Natural killer cell (primary cell): Measurements from ENCODE around the gene NSD1. TPM values are rescaled to one million over a fixed set of nuclear protein-coding genes. Genes with fewer than 3 reads are reported as not detected.

Source experiments
- ATAC-seq, 3 donors: fragments of 150-1000 bp in 2 of 3; fragments of 200-7000 bp in 1 of 3; cut with Tn5 transposase; 1 replicate in 1 of 3; 2 replicates in 2 of 3; pipeline ENCODE4 v1.10.0; 2021; ENCODE audit warnings: mild to moderate bottlenecking in 2 of 3, moderate library complexity in 2 of 3
- DNase-seq, 2 donors: peaks; one replicate each; pipeline versions ENCODE4 v3.0.0 to v3.0.0-alpha.2; 2013 to 2021; ENCODE audit warnings: mixed read lengths in 1 of 2
- H3K27ac ChIP-seq: one replicate; pipeline ENCODE4 v1.5.1; 2013; ENCODE audit warnings: mild to moderate bottlenecking, low read length
- H3K27me3 ChIP-seq: one replicate; pipeline ENCODE4 v1.6.1; 2013; ENCODE audit warnings: low read length; ENCODE audit not compliant: control insufficient read depth, insufficient read depth
- H3K36me3 ChIP-seq: one replicate; pipeline ENCODE4 v1.6.1; 2013; ENCODE audit warnings: low read length; ENCODE audit not compliant: control insufficient read depth, insufficient read depth
- H3K4me1 ChIP-seq: one replicate; pipeline ENCODE4 v1.6.1; 2013; ENCODE audit warnings: low read length; ENCODE audit not compliant: control insufficient read depth, insufficient read depth
- H3K4me3 ChIP-seq: one replicate; pipeline ENCODE4 v1.5.1; 2013; ENCODE audit warnings: low read length
- H3K9me3 ChIP-seq: one replicate; pipeline ENCODE4 v1.6.1; 2013; ENCODE audit warnings: low read length; ENCODE audit not compliant: control insufficient read depth, insufficient read depth
- H3K27ac Mint-ChIP-seq, 2 donors: one replicate each; pipeline ENCODE4 v1.8.0; 2022; ENCODE audit warnings: mild to moderate bottlenecking in 2 of 2, mixed read lengths in 2 of 2, moderate library complexity in 1 of 2
- H3K27me3 Mint-ChIP-seq, 2 donors: one replicate each; pipeline ENCODE4 v1.8.0; 2022; ENCODE audit warnings: low read depth in 2 of 2, mixed read lengths in 2 of 2
- H3K36me3 Mint-ChIP-seq: one replicate; pipeline ENCODE4 v1.8.0; 2022; ENCODE audit warnings: mixed read lengths
- H3K4me1 Mint-ChIP-seq, 2 donors: one replicate each; pipeline ENCODE4 v1.8.0; 2022; ENCODE audit warnings: mixed read lengths in 2 of 2
- H3K4me3 Mint-ChIP-seq: one replicate; pipeline ENCODE4 v1.8.0; 2022; ENCODE audit warnings: mild to moderate bottlenecking, moderate library complexity, mixed read lengths
- H3K9me3 Mint-ChIP-seq, 2 donors: one replicate each; pipeline ENCODE4 v1.8.0; 2022; ENCODE audit warnings: mixed read lengths in 2 of 2
- CTCF ChIP-seq: fragments of 200-600 bp; IDR thresholded peaks from one replicate; pipeline ENCODE4 v1.8.0; 2022; ENCODE audit warnings: antibody characterized with exemption
- WGBS: methylation state at CpG from one replicate; pipeline ENCODE4 v1.1.7; 2013; ENCODE audit warnings: missing lambda C conversion rate; ENCODE audit not compliant: insufficient coverage; 5-methylcytosine and 5-hydroxymethylcytosine counted together
- intact Hi-C: fragments of 100-400 bp; cut with micrococcal nuclease; formaldehyde crosslinking; loops from one replicate; pipeline ENCODE4 v1.14.2; 2022
- total RNA-seq, 4 donors: library from RNA; stranded (reverse); fragments of 120-200 nt in 1 of 4; gene quantifications; one replicate each; pipeline versions ENCODE4 v1.2.3 to v1.2.4, GENCODE V29; 2013 to 2022

NSD1 gene
- total RNA-seq, 3 donors from 2014 or later (not counting 1 experiment from before 2014, with no cell fraction given): 117 to 147 (median 143) TPM

GRCh38 chr5:177225798-177226197 is 92.2 kb downstream of the NSD1 start:
- Histone ChIP-seq H3K27ac (no peak overlapping the region), H3K4me1 (no peaks in the 10 kb centered on the region), H3K9me3 (no peaks in the 10 kb centered on the region), H3K36me3 (peaks cover 11% of the 10 kb centered on the region), H3K4me3 (no peak overlapping the region), H3K27me3 (no peaks in the 10 kb centered on the region)
- ATAC-seq (no peak), DNase-seq (no peak)
- Mint-ChIP-seq H3K27ac (no peak overlapping the region), H3K4me3 (no peak overlapping the region), H3K4me1 (peaks cover 31 to 37% of the 10 kb centered on the region in 2 donors), H3K9me3 (no peaks in the 10 kb centered on the region), H3K36me3 (no peaks in the 10 kb centered on the region), H3K27me3 (no peaks in the 10 kb centered on the region)
- no peak for TF ChIP-seq CTCF
- 100% methylated on average over 2 of the region's 4 CpGs for WGBS
- intact Hi-C loops: no loop called here

DNA sequence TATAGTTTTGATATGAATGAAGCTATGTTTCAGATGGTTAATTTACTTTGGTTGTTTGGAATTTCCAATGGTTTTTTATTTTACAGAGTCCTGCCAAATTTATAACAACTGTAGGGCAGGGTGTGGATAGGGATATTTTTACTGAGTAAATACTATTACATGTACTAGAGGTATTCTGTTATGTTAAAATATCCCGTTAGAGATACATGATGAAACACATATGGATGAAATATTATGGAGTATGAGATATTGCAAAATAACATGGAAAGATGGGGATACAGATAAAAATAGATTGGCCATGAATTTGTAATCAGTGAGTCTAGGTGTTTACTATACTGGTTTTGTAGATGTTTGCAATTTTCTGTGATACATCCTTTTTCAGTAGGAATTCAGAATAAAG is 93.3 kb downstream of the NSD1 start:
- Mint-ChIP-seq H3K4me3 (no peak overlapping the region), H3K27ac (peak overlapping the region in 1 of 2 donors; percentile 14)

GRCh38 chr5:177228751-177229150 is 95.2 kb downstream of the NSD1 start:
- no peak for ATAC-seq
- intact Hi-C loops: no loop called here
- Mint-ChIP-seq H3K9me3 (no peaks in the 10 kb centered on the region), H3K27me3 (no peaks in the 10 kb centered on the region), H3K36me3 (no peaks in the 10 kb centered on the region), H3K4me3 (no peak overlapping the region), H3K4me1 (peaks cover 25 to 35% of the 10 kb centered on the region in 2 donors), H3K27ac (no peak overlapping the region)
- TF ChIP-seq CTCF: no peak
- no peak overlapping the region for H3K4me3 ChIP-seq
- no peak overlapping the region for H3K27ac ChIP-seq
- no peaks in the 10 kb centered on the region for H3K27me3 ChIP-seq
- 100% methylated on average over 1 of the region's 3 CpGs for WGBS
- peaks cover 7% of the 10 kb centered on the region for H3K36me3 ChIP-seq
- H3K4me1 ChIP-seq: no peaks in the 10 kb centered on the region
- DNase-seq: no peak
- no peaks in the 10 kb centered on the region for H3K9me3 ChIP-seq

More for the DNA sequence above, 93.3 kb downstream of the NSD1 start:
- peaks cover 25 to 27% of the 10 kb centered on the region in 2 donors for H3K4me1 Mint-ChIP-seq
- no peak overlapping the region for H3K27ac ChIP-seq
- H3K27me3 Mint-ChIP-seq: no peaks in the 10 kb centered on the region
- no peaks in the 10 kb centered on the region for H3K4me1 ChIP-seq
- no peaks in the 10 kb centered on the region for H3K9me3 ChIP-seq
- no peak for ATAC-seq
- no peaks in the 10 kb centered on the region for H3K36me3 Mint-ChIP-seq
- TF ChIP-seq CTCF: no peak
- intact Hi-C loops: no loop called here
- no peak for DNase-seq
- H3K4me3 ChIP-seq: no peak overlapping the region
- H3K27me3 ChIP-seq: no peaks in the 10 kb centered on the region
- peaks cover 11% of the 10 kb centered on the region for H3K36me3 ChIP-seq
- WGBS: 100% methylated on average over 1 of the region's 1 CpG
- H3K9me3 Mint-ChIP-seq: no peaks in the 10 kb centered on the region

DNA sequence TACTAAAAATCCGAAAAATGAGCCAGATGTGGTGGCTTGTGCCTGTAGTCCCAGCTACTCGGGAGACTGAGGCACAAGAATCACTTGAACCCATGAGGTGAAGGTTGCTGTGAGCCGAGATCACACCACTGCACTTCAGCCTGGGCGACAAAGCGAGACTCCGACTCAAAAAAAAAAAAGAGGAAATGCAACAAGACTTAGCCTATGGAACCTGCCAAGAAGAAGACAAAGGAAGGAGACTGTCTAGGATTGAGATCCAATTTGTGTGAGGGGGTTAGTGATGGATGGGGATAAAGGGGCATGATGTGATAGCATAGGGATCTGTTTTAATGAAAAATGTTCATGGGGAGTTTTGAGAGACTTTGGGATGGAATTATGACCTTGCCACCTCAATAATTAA is 97.1 kb downstream of the NSD1 start:
- H3K27ac ChIP-seq: no peak overlapping the region
- no peak for TF ChIP-seq CTCF
- no peaks in the 10 kb centered on the region for H3K27me3 ChIP-seq
- Mint-ChIP-seq H3K4me1 (peaks cover 27 to 31% of the 10 kb centered on the region in 2 donors), H3K36me3 (no peaks in the 10 kb centered on the region), H3K4me3 (no peak overlapping the region), H3K27ac (no peak overlapping the region), H3K27me3 (no peaks in the 10 kb centered on the region), H3K9me3 (no peaks in the 10 kb centered on the region)
- H3K4me1 ChIP-seq: no peaks in the 10 kb centered on the region
- intact Hi-C loops: no loop called here
- H3K36me3 ChIP-seq: peaks cover 5% of the 10 kb centered on the region
- DNase-seq (no peak), ATAC-seq (no peak)
- WGBS: 87% methylated on average over 6 of the region's 6 CpGs
- H3K4me3 ChIP-seq: no peak overlapping the region
- no peaks in the 10 kb centered on the region for H3K9me3 ChIP-seq
